K562 (cell line): ENCODE data around the gene CRY2. TPM values are rescaled to one million over a fixed set of nuclear protein-coding genes. Genes with fewer than 3 reads are reported as not detected.

ENCODE experiments used
- ATAC-seq: fragments of 200-7000 bp; cut with Tn5 transposase; 3 replicates; pipeline ENCODE4 v1.9.1; 2020; ENCODE audit warnings: moderate library complexity
- BruUV-seq: library from RNA; stranded (reverse); fragments of 400-500 nt; replicated peaks from 2 replicates; lab custom pipeline; 2021; lab: Mats Ljungman, UMichigan
- CTCF ChIA-PET: fragments of 300-600 bp; formaldehyde crosslinking; extraction: SDS; loops from one replicate; lab custom pipeline; 2021; ENCODE audit warnings: low intra/inter-chr PET ratio; lab: Yijun Ruan, JAX
- POLR2A ChIA-PET: fragments of 300-600, 350-650 bp; sonication (Branson Sonifier 250); formaldehyde crosslinking; extraction: SDS; loops from one replicate; lab custom pipeline; 2021; ENCODE audit warnings: antibody characterized with exemption, inconsistent platforms; lab: Yijun Ruan, JAX
- DNase-seq, 4 experiments: peaks; one replicate each; pipeline versions ENCODE4 v3.0.0 to v3.0.0-alpha.2; 2011 to 2018; ENCODE audit warnings: low spot score in 3 of 4, mixed read lengths in 3 of 4; ENCODE audit errors: extremely low read depth in 1 of 4
- FAIRE-seq: peaks from 2 replicates; lab custom pipeline; 2011; peaks lifted over from hg19 to GRCh38; lab: Jason Lieb, UNC
- H2AFZ ChIP-seq: 2 replicates; pipeline ENCODE4 v1.6.0; 2011; ENCODE audit warnings: low read depth, low read length, control low read depth, inconsistent platforms
- H3K27ac ChIP-seq: fragments of 200-600 bp; 3 replicates; pipeline ENCODE4 v1.8.0; 2011; ENCODE audit warnings: low read depth, mild to moderate bottlenecking, control low read depth, inconsistent platforms, low read length, moderate library complexity, mixed read lengths; ENCODE audit errors: extremely low read depth
- H3K27me3 ChIP-seq, 2 experiments: fragments of 300-600 bp in 1 of 2; 2 replicates in 1 of 2; 3 replicates in 1 of 2; pipeline versions ENCODE4 v1.6.0 to v1.8.0; 2011; ENCODE audit warnings: inconsistent platforms in 2 of 2, low read length in 2 of 2, mild to moderate bottlenecking in 1 of 2, mixed read lengths in 1 of 2, moderate library complexity in 1 of 2; ENCODE audit not compliant: control insufficient read depth in 2 of 2, insufficient read depth in 2 of 2
- H3K36me3 ChIP-seq: fragments of 300-600 bp; 3 replicates; pipeline ENCODE4 v1.8.0; 2011; ENCODE audit warnings: mild to moderate bottlenecking, low read length, inconsistent platforms; ENCODE audit not compliant: control insufficient read depth, insufficient read depth
- H3K4me1 ChIP-seq, 2 experiments: fragments of 200-600 bp in 1 of 2; replicated peaks in 1 of 2; 2 replicates in 1 of 2; 3 replicates in 1 of 2; pipeline versions ENCODE4 v1.5.1 to v1.8.0; 2011; ENCODE audit warnings: inconsistent platforms in 2 of 2, low read length in 2 of 2, mild to moderate bottlenecking in 1 of 2, mixed read lengths in 1 of 2, moderate library complexity in 1 of 2; ENCODE audit not compliant: control insufficient read depth in 2 of 2, insufficient read depth in 2 of 2
- H3K4me2 ChIP-seq: 2 replicates; pipeline ENCODE4 v1.6.1; 2011; ENCODE audit warnings: low read length, control low read depth, inconsistent platforms, mixed read lengths; ENCODE audit not compliant: insufficient read depth
- H3K4me3 ChIP-seq: fragments of 200-600 bp; sonication (generic), shearing (Covaris generic); 2 replicates; pipeline ENCODE4 v1.5.1; 2016; ENCODE audit warnings: control low read depth, inconsistent platforms
- H3K79me2 ChIP-seq: fragments of 200-600 bp; 3 replicates; pipeline ENCODE4 v1.8.0; 2011; ENCODE audit warnings: low read length, inconsistent platforms; ENCODE audit not compliant: control insufficient read depth, insufficient read depth
- H3K9ac ChIP-seq, 2 experiments: 2 replicates each; pipeline versions ENCODE4 v1.6.0 to v1.6.1; 2011; ENCODE audit warnings: low read depth in 2 of 2, low read length in 2 of 2, control low read depth in 1 of 2, inconsistent platforms in 1 of 2, mild to moderate bottlenecking in 1 of 2, mixed read lengths in 1 of 2; ENCODE audit not compliant: insufficient read depth in 1 of 2
- H3K9me1 ChIP-seq: one replicate; pipeline ENCODE4 v1.6.0; 2011; ENCODE audit warnings: inconsistent platforms, mild to moderate bottlenecking, low read length, moderate library complexity; ENCODE audit not compliant: control insufficient read depth, insufficient read depth
- H3K9me3 ChIP-seq: replicated peaks from 2 replicates; pipeline ENCODE4 v1.5.1; 2011; ENCODE audit warnings: low read depth, low read length, inconsistent platforms; ENCODE audit not compliant: control insufficient read depth, insufficient read depth
- H4K20me1 ChIP-seq: replicated peaks from 2 replicates; pipeline ENCODE4 v1.6.1; 2011; ENCODE audit warnings: low read length, inconsistent platforms, mixed read lengths; ENCODE audit not compliant: control insufficient read depth, insufficient read depth
- ZNF3 ChIP-seq: fragments of 250-450 bp; sonication (Bioruptor Pico); IDR thresholded peaks from 2 replicates; pipeline ENCODE4 v1.5.0; 2021; ENCODE audit warnings: mild to moderate bottlenecking, moderate library complexity
- WGBS: fragments of 100-300 bp; shearing (Covaris generic); methylation state at CpG from one replicate; pipeline ENCODE4 v1.1.6; 2016; ENCODE audit warnings: low coverage, mixed read lengths; ENCODE audit not compliant: insufficient coverage; ENCODE audit errors: missing lambda C conversion rate; 5-methylcytosine and 5-hydroxymethylcytosine counted together
- in situ Hi-C: fragments of 300-500 bp; cut with MboI; formaldehyde crosslinking; loops from 4 replicates; pipeline ENCODE4 v1.15.0; 2018; ENCODE audit warnings: inconsistent platforms, mixed read lengths
- intact Hi-C: fragments of 100-400 bp; cut with micrococcal nuclease; formaldehyde crosslinking; loops from 2 replicates; pipeline ENCODE4 v1.14.2; 2022
- polyA plus RNA-seq, 8 experiments: library from polyadenylated mRNA; depleted of rRNA in 4 of 8; stranded (reverse) in 5 of 8; unstranded in 3 of 8; fragments of >200 nt; fragmentation: Nextera tagmentation in 2 of 8; fragmentation: Illumina TruSeq in 1 of 8; extraction: Ambion mirVana in 2 of 8; extraction: Trizol in 1 of 8; gene quantifications; 2 replicates each; pipeline versions ENCODE4 v1.2.1 to v1.2.3, GENCODE V29; 2011 to 2014; ENCODE audit warnings: inconsistent platforms in 1 of 8, missing spikeins in 1 of 8
- total RNA-seq, 7 experiments: library from RNA; depleted of rRNA in 6 of 7; stranded (reverse); fragments of >200 nt in 6 of 7; fragmentation: Illumina TruSeq in 2 of 7; extraction: Trizol in 2 of 7; gene quantifications; 2 replicates each; pipeline versions ENCODE4 v1.2.1 to v1.2.3, GENCODE V29; 2011 to 2021; ENCODE audit warnings: low replicate concordance in 1 of 7
- TF ChIP-seq, protein P1 (sequence below): fragments of 450-650 bp; IDR thresholded peaks from 2 replicates; pipeline ENCODE4 v1.6.1; 2018; ENCODE audit not compliant: partially characterized antibody

Gene CRY2
- total and polyA plus RNA-seq, 9 of the 15 experiments (the other 6 are each of a cell fraction or from before 2014, with no cell fraction given) = 2.3 to 23.9 (median 14.8) TPM

DNA sequence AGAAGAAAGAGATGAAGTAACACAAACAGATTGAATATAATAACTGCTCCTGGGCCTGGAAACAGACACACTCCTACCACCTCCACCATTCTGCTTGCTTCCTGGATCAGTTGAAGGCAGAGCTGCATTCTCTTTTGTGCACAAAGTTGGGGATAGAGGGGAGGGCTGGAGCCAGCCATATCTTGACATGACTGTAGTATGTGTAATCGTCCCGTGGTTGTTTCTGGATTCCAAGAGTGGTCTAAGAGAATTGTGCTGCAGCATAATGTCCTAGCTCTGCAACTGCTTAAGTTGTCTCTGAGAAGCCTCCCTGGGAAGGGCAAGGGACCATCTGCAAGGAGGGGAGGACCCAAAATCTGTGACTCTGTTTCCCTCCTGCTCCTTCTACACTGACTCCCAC lies 3.2 kb downstream of the CRY2 start:
- peaks cover 29% of the 10 kb centered on the region for H4K20me1 ChIP-seq
- H3K9me3 ChIP-seq = no peaks in the 10 kb centered on the region
- ATAC-seq (no peak), DNase-seq (no peak), FAIRE-seq (no peak)
- H3K27ac ChIP-seq = no peak overlapping the region
- no peak overlapping the region for H2AFZ ChIP-seq
- H3K4me3 ChIP-seq = no peak overlapping the region
- CTCF ChIA-PET = no interaction called here
- H3K4me2 ChIP-seq = no peak overlapping the region
- no peak overlapping the region for H3K9ac ChIP-seq
- POLR2A ChIA-PET = interaction anchor here (0.6 to 1.0 kb wide), 4 partner anchors 13 to 68 kb away, joined by 3 read pairs; no protein-coding TSS in a partner anchor
- no peaks in the 10 kb centered on the region for H3K9me1 ChIP-seq
- no TSS peak for BruUV-seq
- intact Hi-C loops = loop anchor here (5.0 kb wide), 1 partner anchor 78 kb away; no protein-coding TSS in a partner anchor
- H3K36me3 ChIP-seq = peaks cover 21% of the 10 kb centered on the region; the same call in 2 of the 3 replicates
- in situ Hi-C loops = no loop called here
- WGBS = 42% methylated on average over 2 of the region's 2 CpGs
- peaks cover 14 to 18% of the 10 kb centered on the region in 2 experiments for H3K4me1 ChIP-seq
- peaks cover 73% of the 10 kb centered on the region for H3K79me2 ChIP-seq
- H3K27me3 ChIP-seq = no peaks in the 10 kb centered on the region
- TF ChIP-seq, protein P1, sequence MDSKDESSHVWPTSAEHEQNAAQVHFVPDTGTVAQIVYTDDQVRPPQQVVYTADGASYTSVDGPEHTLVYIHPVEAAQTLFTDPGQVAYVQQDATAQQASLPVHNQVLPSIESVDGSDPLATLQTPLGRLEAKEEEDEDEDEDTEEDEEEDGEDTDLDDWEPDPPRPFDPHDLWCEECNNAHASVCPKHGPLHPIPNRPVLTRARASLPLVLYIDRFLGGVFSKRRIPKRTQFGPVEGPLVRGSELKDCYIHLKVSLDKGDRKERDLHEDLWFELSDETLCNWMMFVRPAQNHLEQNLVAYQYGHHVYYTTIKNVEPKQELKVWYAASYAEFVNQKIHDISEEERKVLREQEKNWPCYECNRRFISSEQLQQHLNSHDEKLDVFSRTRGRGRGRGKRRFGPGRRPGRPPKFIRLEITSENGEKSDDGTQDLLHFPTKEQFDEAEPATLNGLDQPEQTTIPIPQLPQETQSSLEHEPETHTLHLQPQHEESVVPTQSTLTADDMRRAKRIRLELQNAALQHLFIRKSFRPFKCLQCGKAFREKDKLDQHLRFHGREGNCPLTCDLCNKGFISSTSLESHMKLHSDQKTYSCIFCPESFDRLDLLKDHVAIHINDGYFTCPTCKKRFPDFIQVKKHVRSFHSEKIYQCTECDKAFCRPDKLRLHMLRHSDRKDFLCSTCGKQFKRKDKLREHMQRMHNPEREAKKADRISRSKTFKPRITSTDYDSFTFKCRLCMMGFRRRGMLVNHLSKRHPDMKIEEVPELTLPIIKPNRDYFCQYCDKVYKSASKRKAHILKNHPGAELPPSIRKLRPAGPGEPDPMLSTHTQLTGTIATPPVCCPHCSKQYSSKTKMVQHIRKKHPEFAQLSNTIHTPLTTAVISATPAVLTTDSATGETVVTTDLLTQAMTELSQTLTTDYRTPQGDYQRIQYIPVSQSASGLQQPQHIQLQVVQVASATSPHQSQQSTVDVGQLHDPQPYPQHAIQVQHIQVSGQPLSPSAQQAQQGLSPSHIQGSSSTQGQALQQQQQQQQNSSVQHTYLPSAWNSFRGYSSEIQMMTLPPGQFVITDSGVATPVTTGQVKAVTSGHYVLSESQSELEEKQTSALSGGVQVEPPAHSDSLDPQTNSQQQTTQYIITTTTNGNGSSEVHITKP = no peak
- no peak for TF ChIP-seq ZNF3
